Prostate gland (tissue), 2 donors: ENCODE measurements around the gene NISCH.

Experiments used
- POLR2AphosphoS5 ChIP-seq: sonication (generic); formaldehyde crosslinking; IDR thresholded peaks from one replicate; pipeline ENCODE4 v1.6.1; 2017; ENCODE audit warnings: antibody characterized with exemption
- TF ChIP-seq, protein P1 (sequence below), 4 experiments: fragments of 200-600 bp in 2 of 4; fragments of 450-650 bp in 2 of 4; sonication (generic) in 2 of 4; IDR thresholded peaks; 1 replicate in 3 of 4; 2 replicates in 1 of 4; pipeline ENCODE4 v1.5.1; 2016 to 2019; ENCODE audit warnings: antibody characterized with exemption in 4 of 4, mild to moderate bottlenecking in 2 of 4, moderate library complexity in 2 of 4

DNA sequence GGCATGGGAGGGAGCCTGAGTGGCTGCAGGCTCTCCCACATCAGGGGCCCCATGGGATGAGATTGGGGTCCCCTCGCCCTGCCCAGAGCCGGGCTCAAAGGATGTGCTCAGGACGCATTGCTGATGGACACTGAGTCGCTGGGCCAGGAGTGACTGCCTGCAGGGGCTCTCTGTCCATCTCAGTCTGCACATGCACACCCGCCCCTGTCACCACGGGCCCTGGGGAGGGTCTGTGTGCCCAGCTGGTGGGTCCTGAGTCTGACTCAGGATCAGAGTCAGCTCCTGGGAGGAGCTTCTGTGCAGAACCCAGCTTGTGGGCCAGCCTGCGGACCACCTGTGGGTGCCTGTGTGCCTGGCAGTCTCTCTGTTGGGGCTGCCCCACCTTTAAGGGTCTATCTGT, 57.9 kb downstream of the NISCH start:
- TF ChIP-seq, protein P1, sequence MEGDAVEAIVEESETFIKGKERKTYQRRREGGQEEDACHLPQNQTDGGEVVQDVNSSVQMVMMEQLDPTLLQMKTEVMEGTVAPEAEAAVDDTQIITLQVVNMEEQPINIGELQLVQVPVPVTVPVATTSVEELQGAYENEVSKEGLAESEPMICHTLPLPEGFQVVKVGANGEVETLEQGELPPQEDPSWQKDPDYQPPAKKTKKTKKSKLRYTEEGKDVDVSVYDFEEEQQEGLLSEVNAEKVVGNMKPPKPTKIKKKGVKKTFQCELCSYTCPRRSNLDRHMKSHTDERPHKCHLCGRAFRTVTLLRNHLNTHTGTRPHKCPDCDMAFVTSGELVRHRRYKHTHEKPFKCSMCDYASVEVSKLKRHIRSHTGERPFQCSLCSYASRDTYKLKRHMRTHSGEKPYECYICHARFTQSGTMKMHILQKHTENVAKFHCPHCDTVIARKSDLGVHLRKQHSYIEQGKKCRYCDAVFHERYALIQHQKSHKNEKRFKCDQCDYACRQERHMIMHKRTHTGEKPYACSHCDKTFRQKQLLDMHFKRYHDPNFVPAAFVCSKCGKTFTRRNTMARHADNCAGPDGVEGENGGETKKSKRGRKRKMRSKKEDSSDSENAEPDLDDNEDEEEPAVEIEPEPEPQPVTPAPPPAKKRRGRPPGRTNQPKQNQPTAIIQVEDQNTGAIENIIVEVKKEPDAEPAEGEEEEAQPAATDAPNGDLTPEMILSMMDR (IDR thresholded peaks at IDR 0.05) = no peak
- no peak for TF ChIP-seq POLR2AphosphoS5
